MM.1S (cell line): Measurements from ENCODE around the gene CPT1B.

Source experiments
- DNase-seq: peaks from one replicate; pipeline ENCODE4 v3.0.0-alpha.2; 2015
- H2AFZ ChIP-seq: fragments of 300-600 bp; sonication (generic); 2 replicates; pipeline ENCODE4 v1.6.0; 2016; ENCODE audit warnings: antibody characterized with exemption, low read length
- H3F3A ChIP-seq: fragments of 300-600 bp; sonication (generic); 2 replicates; pipeline ENCODE4 v1.6.1; 2016; ENCODE audit warnings: mild to moderate bottlenecking, antibody characterized with exemption, low read length, moderate library complexity, mixed read lengths; ENCODE audit not compliant: insufficient read depth
- H3K27ac ChIP-seq: fragments of 300-600 bp; sonication (generic); 2 replicates; pipeline ENCODE4 v1.5.1; 2016; ENCODE audit warnings: mild to moderate bottlenecking, low read length
- H3K27me3 ChIP-seq: fragments of 300-600 bp; sonication (generic); replicated peaks from 2 replicates; pipeline ENCODE4 v1.6.0; 2016; ENCODE audit warnings: low read length; ENCODE audit not compliant: insufficient read depth
- H3K36me3 ChIP-seq: fragments of 300-600 bp; sonication (generic); replicated peaks from 2 replicates; pipeline ENCODE4 v1.6.1; 2016; ENCODE audit warnings: mild to moderate bottlenecking, low read length, mixed read lengths; ENCODE audit not compliant: insufficient read depth
- H3K4me1 ChIP-seq: fragments of 300-600 bp; sonication (generic); 2 replicates; pipeline ENCODE4 v1.6.1; 2016; ENCODE audit warnings: low read length, mixed read lengths
- H3K4me2 ChIP-seq: fragments of 300-600 bp; sonication (generic); 2 replicates; pipeline ENCODE4 v1.6.0; 2016; ENCODE audit warnings: low read depth, low read length
- H3K4me3 ChIP-seq: fragments of 300-600 bp; sonication (generic); 2 replicates; pipeline ENCODE4 v1.5.1; 2016; ENCODE audit warnings: low read length, mixed read lengths
- H3K79me2 ChIP-seq: fragments of 300-600 bp; sonication (generic); 2 replicates; pipeline ENCODE4 v1.6.1; 2016; ENCODE audit warnings: mixed run types, low read length, mixed read lengths
- H3K9ac ChIP-seq: fragments of 300-600 bp; sonication (generic); 2 replicates; pipeline ENCODE4 v1.6.1; 2016; ENCODE audit warnings: low read length, mixed read lengths
- H3K9me2 ChIP-seq: fragments of 300-600 bp; sonication (generic); replicated peaks from 2 replicates; pipeline ENCODE4 v1.6.1; 2016; ENCODE audit warnings: mild to moderate bottlenecking, low read length, mixed read lengths; ENCODE audit not compliant: insufficient read depth
- H3K9me3 ChIP-seq: fragments of 300-600 bp; sonication (generic); replicated peaks from 2 replicates; pipeline ENCODE4 v1.6.1; 2016; ENCODE audit warnings: mild to moderate bottlenecking, low read length, mixed read lengths; ENCODE audit not compliant: insufficient read depth
- H4K20me1 ChIP-seq: fragments of 300-600 bp; sonication (generic); 2 replicates; pipeline ENCODE4 v1.6.1; 2016; ENCODE audit warnings: mild to moderate bottlenecking, low read length, moderate library complexity, mixed read lengths; ENCODE audit not compliant: insufficient read depth
- CTCF ChIP-seq: fragments of 300-600 bp; sonication (generic); IDR thresholded peaks from 2 replicates; pipeline ENCODE4 v1.5.1; 2016; ENCODE audit warnings: antibody characterized with exemption, low read length, mixed read lengths
- EZH2 ChIP-seq: fragments of 300-600 bp; sonication (generic); optimal IDR thresholded peaks from 2 replicates; pipeline ENCODE3; 2017; ENCODE audit warnings: low read depth, mild to moderate bottlenecking, antibody characterized with exemption, low read length, mixed read lengths
- EZH2phosphoT487 ChIP-seq: fragments of 300-600 bp; sonication (generic); IDR thresholded peaks from 2 replicates; pipeline ENCODE4 v1.6.1; 2018; ENCODE audit warnings: antibody characterized with exemption, low read length

The CPT1B gene

GRCh38 chr22:50577987-50578775, at the start of gene CPT1B:
Gene CPT1B (minus strand): TSS chr22:50578427. CDS start chr22:50577915, 512 bp downstream.
- no peaks in the 10 kb centered on the region for H4K20me1 ChIP-seq
- peaks cover 12% of the 10 kb centered on the region for H3K79me2 ChIP-seq
- H3F3A ChIP-seq = no peaks in the 10 kb centered on the region
- TF ChIP-seq EZH2 (no peak), CTCF (no peak), EZH2phosphoT487 (no peak)
- H3K36me3 ChIP-seq = no peaks in the 10 kb centered on the region
- H3K27me3 ChIP-seq = no peaks in the 10 kb centered on the region
- 0 out of 2 replicates have a peak, but pooled peaks cover 4% of the 10 kb centered on the region for H3K4me1 ChIP-seq
- no peaks in the 10 kb centered on the region for H3K9me3 ChIP-seq
- H3K9me2 ChIP-seq = no peaks in the 10 kb centered on the region
- no peak within 1 kb of the TSS for H2AFZ ChIP-seq
- DNase-seq = no peak
- no peak within 1 kb of the TSS for H3K4me2 ChIP-seq
- no peak within 1 kb of the TSS for H3K4me3 ChIP-seq
- no peak within 1 kb of the TSS for H3K9ac ChIP-seq
- H3K27ac ChIP-seq = no peak within 1 kb of the TSS

- no peak for TF ChIP-seq EZH2
- TF ChIP-seq CTCF = no peak
- no peak for TF ChIP-seq EZH2phosphoT487
- H3F3A ChIP-seq = peaks cover 3% of the 10 kb centered on the region
- peak overlapping the region; percentile 85 for H3K9ac ChIP-seq
- peak overlapping the region; percentile 98 for H3K4me3 ChIP-seq
- H2AFZ ChIP-seq = peak overlapping the region; percentile 96
- H3K27me3 ChIP-seq = no peaks in the 10 kb centered on the region
- H4K20me1 ChIP-seq = no peaks in the 10 kb centered on the region
- peak overlapping the region; percentile 95 for H3K4me2 ChIP-seq
- H3K4me1 ChIP-seq = peaks cover 22% of the 10 kb centered on the region
- no peaks in the 10 kb centered on the region for H3K9me2 ChIP-seq
- no peaks in the 10 kb centered on the region for H3K9me3 ChIP-seq
- no peak for DNase-seq
- no peaks in the 10 kb centered on the region for H3K36me3 ChIP-seq
- no peak overlapping the region; the same call in 1 of the 2 replicates for H3K27ac ChIP-seq
- H3K79me2 ChIP-seq = peaks cover 15% of the 10 kb centered on the region
Measured at GRCh38 chr22:50626850-50627641, 48.8 kb upstream of the CPT1B start.

- no peaks in the 10 kb centered on the region for H3K9me3 ChIP-seq
- no peak overlapping the region for H3K9ac ChIP-seq
- no peak for DNase-seq
- H3F3A ChIP-seq = peaks cover 9% of the 10 kb centered on the region
- H3K9me2 ChIP-seq = no peaks in the 10 kb centered on the region
- no peaks in the 10 kb centered on the region for H3K27me3 ChIP-seq
- H3K36me3 ChIP-seq = no peaks in the 10 kb centered on the region
- peaks cover 15% of the 10 kb centered on the region for H3K79me2 ChIP-seq
- peaks cover 24% of the 10 kb centered on the region for H3K4me1 ChIP-seq
- no peak overlapping the region for H2AFZ ChIP-seq
- H3K4me3 ChIP-seq = no peak overlapping the region
- no peak overlapping the region for H3K4me2 ChIP-seq
- TF ChIP-seq EZH2phosphoT487 (no peak), CTCF (no peak), EZH2 (no peak)
- no peaks in the 10 kb centered on the region for H4K20me1 ChIP-seq
- H3K27ac ChIP-seq = no peak overlapping the region
Measured at GRCh38 chr22:50626314-50626849, 48.2 kb upstream of the CPT1B start.
